Measurements from ENCODE around the gene GATAD2A. TPM values are rescaled to one million over a fixed set of nuclear protein-coding genes. Genes with fewer than 3 reads are reported as not detected.

GATAD2A gene
- total RNA-seq, 1 experiment from 2014 or later: 189 TPM

DNA sequence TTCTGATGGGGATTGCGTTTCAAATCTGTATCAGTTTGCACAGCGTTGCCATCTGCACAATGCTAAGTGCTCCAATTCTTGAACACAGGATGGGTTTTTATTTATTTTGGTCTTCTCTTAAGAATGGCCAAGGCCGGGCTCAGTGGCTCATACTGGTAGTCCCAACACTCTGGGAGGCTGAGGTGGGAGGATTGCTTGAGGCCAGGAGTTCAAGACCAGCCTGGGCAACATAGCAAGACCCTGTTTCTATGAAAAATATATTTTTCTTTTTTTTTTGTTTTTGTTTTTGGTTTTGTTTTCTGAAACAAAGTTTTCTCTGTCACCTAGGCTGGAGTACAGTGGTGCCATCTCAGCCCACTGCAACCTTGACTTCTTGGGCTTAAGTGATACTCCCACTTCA is 117.7 kb downstream of the GATAD2A start:
- Histone ChIP-seq H4K20me1 (ENCODE audit: control insufficient read depth, insufficient read depth, insufficient read length) (no peaks in the 10 kb centered on the region), H3K56ac (ENCODE audit: insufficient read length, low read depth, low read length) (no peak overlapping the region), H3K23ac (ENCODE audit: insufficient read length, low read depth, low read length) (no peak overlapping the region), H3K4ac (ENCODE audit: low read depth, low read length) (no peak overlapping the region), H3T11ph (ENCODE audit: low read length) (no peak overlapping the region), H2BK20ac (ENCODE audit: low read depth, low read length, poor library complexity, severe bottlenecking) (no peak overlapping the region), H3K18ac (ENCODE audit: insufficient read length, low read depth, low read length) (no peak overlapping the region), H2BK120ac (ENCODE audit: low read depth, low read length, poor library complexity, severe bottlenecking) (no peak overlapping the region), H3K14ac (ENCODE audit: insufficient read depth, low read length) (no peak overlapping the region), H4K8ac (replicated peaks; ENCODE audit: insufficient read length, low read depth, low read length) (no peak overlapping the region), H3K27me3 (ENCODE audit: insufficient read depth, low read length) (no peaks in the 10 kb centered on the region), H3K27ac (ENCODE audit: insufficient read length, low read depth, low read length) (no peak overlapping the region), H2BK5ac (ENCODE audit: insufficient read length, low read length) (no peak overlapping the region), H3K9me3 (ENCODE audit: control insufficient read depth, low read depth, low read length) (peaks cover 5% of the 10 kb centered on the region), H3K79me2 (ENCODE audit: insufficient read depth, low read length) (peaks cover 5% of the 10 kb centered on the region; the same call in 1 of the 2 replicates), H3K4me2 (ENCODE audit: insufficient read depth, insufficient read length, low read length) (no peak overlapping the region), H3K79me1 (ENCODE audit: insufficient read depth, low read depth, low read length, poor library complexity, severe bottlenecking) (peaks cover 12% of the 10 kb centered on the region), H2BK12ac (ENCODE audit: insufficient read length, low read depth, low read length) (no peak overlapping the region), H3K23me2 (ENCODE audit: insufficient read length, low read depth, low read length, poor library complexity, severe bottlenecking) (no peaks in the 10 kb centered on the region), H2BK15ac (ENCODE audit: low read depth, low read length) (no peak overlapping the region), H3K9ac (ENCODE audit: extremely low read depth, insufficient read length, low read length) (no peak overlapping the region), H3K4me1 (ENCODE audit: insufficient read depth, low read length) (no peaks in the 10 kb centered on the region), H4K5ac (ENCODE audit: insufficient read length, low read depth, low read length) (no peak overlapping the region), H2AK5ac (ENCODE audit: insufficient read length, low read length) (no peak overlapping the region), H4K91ac (ENCODE audit: insufficient read length, low read depth, low read length) (no peak overlapping the region), H2AFZ (ENCODE audit: low read length) (no peak overlapping the region)
- peaks cover 8 to 14% of the 10 kb centered on the region in 2 experiments for H3K4me1 Mint-ChIP-seq
- TF ChIP-seq, protein P1, sequence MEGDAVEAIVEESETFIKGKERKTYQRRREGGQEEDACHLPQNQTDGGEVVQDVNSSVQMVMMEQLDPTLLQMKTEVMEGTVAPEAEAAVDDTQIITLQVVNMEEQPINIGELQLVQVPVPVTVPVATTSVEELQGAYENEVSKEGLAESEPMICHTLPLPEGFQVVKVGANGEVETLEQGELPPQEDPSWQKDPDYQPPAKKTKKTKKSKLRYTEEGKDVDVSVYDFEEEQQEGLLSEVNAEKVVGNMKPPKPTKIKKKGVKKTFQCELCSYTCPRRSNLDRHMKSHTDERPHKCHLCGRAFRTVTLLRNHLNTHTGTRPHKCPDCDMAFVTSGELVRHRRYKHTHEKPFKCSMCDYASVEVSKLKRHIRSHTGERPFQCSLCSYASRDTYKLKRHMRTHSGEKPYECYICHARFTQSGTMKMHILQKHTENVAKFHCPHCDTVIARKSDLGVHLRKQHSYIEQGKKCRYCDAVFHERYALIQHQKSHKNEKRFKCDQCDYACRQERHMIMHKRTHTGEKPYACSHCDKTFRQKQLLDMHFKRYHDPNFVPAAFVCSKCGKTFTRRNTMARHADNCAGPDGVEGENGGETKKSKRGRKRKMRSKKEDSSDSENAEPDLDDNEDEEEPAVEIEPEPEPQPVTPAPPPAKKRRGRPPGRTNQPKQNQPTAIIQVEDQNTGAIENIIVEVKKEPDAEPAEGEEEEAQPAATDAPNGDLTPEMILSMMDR (conservative IDR thresholded peaks at IDR 0.05): no peak
- no peak for DNase-seq
- H3K27me3 Mint-ChIP-seq (ENCODE audit: low read depth): no peaks in the 10 kb centered on the region
- H3K27ac Mint-ChIP-seq: no peak overlapping the region
- H3K4me3 Mint-ChIP-seq: no peak overlapping the region
- WGBS (ENCODE audit: extremely low coverage, insufficient read length, low lambda C conversion rate): no CpG with 5 or more reads among the region's 3 CpGs
- H3K9me3 Mint-ChIP-seq: peaks cover 3 to 4% of the 10 kb centered on the region in 2 experiments; a peak in 3 of 5 replicates
- peaks cover 15 to 64% (median 54%) of the 10 kb centered on the region in 3 experiments for H3K36me3 Mint-ChIP-seq (ENCODE audit: insufficient read depth in 1 of 3, low read depth in 3 of 3)
